Upper lobe of left lung (tissue), 6 donors: ENCODE results near the gene TBX15. TPM values are rescaled to one million over a fixed set of nuclear protein-coding genes. Genes with fewer than 3 reads are reported as not detected.
"Not testable (repeated sequence)": the region's sequence is repeated elsewhere in the genome, so short reads cannot be mapped to it uniquely, and the experiment has no call there.

Source experiments
- ATAC-seq, 2 donors: fragments of 200-7000 bp; cut with Tn5 transposase; one replicate each; pipeline ENCODE4 v1.9.1; 2022; ENCODE audit warnings: mild to moderate bottlenecking in 2 of 2, moderate library complexity in 2 of 2; ENCODE audit not compliant: low FRiP score in 2 of 2
- DNase-seq, 2 donors: peaks; one replicate each; pipeline ENCODE4 v3.0.0-alpha.2; 2019 to 2020
- H3K27ac ChIP-seq, 4 donors: fragments of 200-600 bp; sonication (generic); one replicate each; pipeline ENCODE4 v1.5.1; 2016 to 2019
- H3K27me3 ChIP-seq, 4 donors: fragments of 200-600 bp; sonication (generic); one replicate each; pipeline ENCODE4 v1.5.1; 2017 to 2019
- H3K36me3 ChIP-seq, 4 donors: fragments of 200-600 bp; sonication (generic); one replicate each; pipeline ENCODE4 v1.5.1; 2016 to 2019
- H3K4me1 ChIP-seq, 4 donors: fragments of 200-600 bp; sonication (generic); one replicate each; pipeline ENCODE4 v1.5.1; 2018 to 2019
- H3K4me3 ChIP-seq, 4 donors: fragments of 200-600 bp; sonication (generic); one replicate each; pipeline ENCODE4 v1.5.1; 2017 to 2019; ENCODE audit warnings: mild to moderate bottlenecking in 2 of 4, moderate library complexity in 1 of 4
- H3K9me3 ChIP-seq, 4 donors: fragments of 200-600 bp; sonication (generic); one replicate each; pipeline ENCODE4 v1.5.1; 2018 to 2019
- CTCF ChIP-seq, 6 experiments: fragments of 450-650 bp in 4 of 6; fragments of 200-600 bp in 2 of 6; sonication (generic) in 2 of 6; IDR thresholded peaks; one replicate each; pipeline ENCODE4 v1.5.1; 2016 to 2019; ENCODE audit warnings: antibody characterized with exemption in 6 of 6
- EP300 ChIP-seq, 4 donors: sonication (generic); formaldehyde crosslinking; IDR thresholded peaks; one replicate each; pipeline ENCODE4 v1.5.1; 2017; ENCODE audit warnings: antibody characterized with exemption in 4 of 4, control low read depth in 2 of 4
- POLR2A ChIP-seq, 4 donors: fragments of 450-650 bp; IDR thresholded peaks; one replicate each; pipeline ENCODE4 v1.5.1; 2016 to 2017; ENCODE audit warnings: antibody characterized with exemption in 4 of 4, mild to moderate bottlenecking in 2 of 4
- POLR2AphosphoS5 ChIP-seq, 2 donors: sonication (generic); formaldehyde crosslinking; IDR thresholded peaks; one replicate each; pipeline ENCODE4 v1.5.1; 2017; ENCODE audit warnings: antibody characterized with exemption in 2 of 2
- WGBS, 2 donors: methylation state at CpG; one replicate each; pipeline ENCODE4 v1.1.5; 2017 to 2018; 5-methylcytosine and 5-hydroxymethylcytosine counted together
- total RNA-seq, 6 donors: library from RNA; depleted of rRNA in 4 of 6; stranded (reverse); fragments of >200 nt in 4 of 6; gene quantifications; one replicate each; pipeline versions ENCODE4 v1.1.0 to v1.2.1, GENCODE V29; 2016 to 2021
- donor health status: DM: no; HTN: no; CAD: no; lungs with moderate emphysema.
- donor health status: DM: no; HTN: yes; CAD: no; lungs with severe emphysema.

TBX15 gene
- total RNA-seq, 6 donors from 2014 or later: 0.13 to 1.2 (median 0.39) TPM; not detected in 1

- Histone ChIP-seq H3K27ac (no peak overlapping the region), H3K36me3 (no peaks in the 10 kb centered on the region), H3K9me3 (no peaks in the 10 kb centered on the region), H3K4me3 (no peak overlapping the region), H3K27me3 (no peaks in the 10 kb centered on the region), H3K4me1 (no peaks in the 10 kb centered on the region)
- DNase-seq: no peak
- WGBS, 2 donors: 79 to 100% methylated on average over 1 of the region's 1 CpG
- no peak for ATAC-seq
- TF ChIP-seq POLR2A (IDR thresholded peaks at IDR 0.05): no peak
- TF ChIP-seq POLR2AphosphoS5 (IDR thresholded peaks at IDR 0.05): no peak
- TF ChIP-seq CTCF (IDR thresholded peaks at IDR 0.05): no peak
- no peak for TF ChIP-seq EP300 (IDR thresholded peaks at IDR 0.05)
Measured at GRCh38 chr1:118958937-118959631, 29.1 kb downstream of the TBX15 start.

GRCh38 chr1:118958140-118958539, 30.0 kb downstream of the TBX15 start:
- DNase-seq: no peak
- Histone ChIP-seq H3K27me3 (no peaks in the 10 kb centered on the region), H3K4me3 (no peak overlapping the region), H3K36me3 (no peaks in the 10 kb centered on the region), H3K9me3 (no peaks in the 10 kb centered on the region), H3K4me1 (no peaks in the 10 kb centered on the region), H3K27ac (no peak overlapping the region)
- TF ChIP-seq POLR2A (IDR thresholded peaks at IDR 0.05) (no peak), POLR2AphosphoS5 (IDR thresholded peaks at IDR 0.05) (no peak), CTCF (IDR thresholded peaks at IDR 0.05) (no peak), EP300 (IDR thresholded peaks at IDR 0.05) (no peak)
- WGBS, 2 donors: 82 to 90% methylated on average over 3 of the region's 3 CpGs
- no peak for ATAC-seq

GRCh38 chr1:118957579-118957978, 30.6 kb downstream of the TBX15 start:
- not testable (repeated sequence) for H3K27me3 ChIP-seq, H3K4me1 ChIP-seq, H3K36me3 ChIP-seq, ATAC-seq, H3K4me3 ChIP-seq, H3K27ac ChIP-seq, DNase-seq, H3K9me3 ChIP-seq
- 94 to 98% methylated on average over 7 of the region's 7 CpGs for WGBS, 2 donors

- H3K36me3 ChIP-seq: no peaks in the 10 kb centered on the region
- no peaks in the 10 kb centered on the region for H3K27me3 ChIP-seq
- no peak for ATAC-seq
- TF ChIP-seq POLR2AphosphoS5 (IDR thresholded peaks at IDR 0.05) (no peak), CTCF (IDR thresholded peaks at IDR 0.05) (no peak), POLR2A (IDR thresholded peaks at IDR 0.05) (no peak), EP300 (IDR thresholded peaks at IDR 0.05) (no peak)
- H3K27ac ChIP-seq: no peak overlapping the region
- WGBS, 2 donors: 73 to 82% methylated on average over 3 of the region's 3 CpGs
- no peaks in the 10 kb centered on the region for H3K9me3 ChIP-seq
- no peak for DNase-seq
- H3K4me1 ChIP-seq: no peaks in the 10 kb centered on the region
- no peak overlapping the region for H3K4me3 ChIP-seq
Measured at GRCh38 chr1:118954301-118954905, 33.7 kb downstream of the TBX15 start.

GRCh38 chr1:118951270-118951936, 36.7 kb downstream of the TBX15 start:
- no peaks in the 10 kb centered on the region for H3K36me3 ChIP-seq
- no peaks in the 10 kb centered on the region for H3K9me3 ChIP-seq
- no peaks in the 10 kb centered on the region for H3K27me3 ChIP-seq
- 73 to 95% methylated on average over 2 of the region's 2 CpGs for WGBS, 2 donors
- no peak for TF ChIP-seq EP300 (IDR thresholded peaks at IDR 0.05)
- no peak for TF ChIP-seq POLR2A (IDR thresholded peaks at IDR 0.05)
- TF ChIP-seq POLR2AphosphoS5 (IDR thresholded peaks at IDR 0.05): no peak
- no peak for TF ChIP-seq CTCF (IDR thresholded peaks at IDR 0.05)
- H3K4me1 ChIP-seq: no peaks in the 10 kb centered on the region
- DNase-seq (no peak), ATAC-seq (no peak)
- no peak overlapping the region for H3K4me3 ChIP-seq
- no peak overlapping the region for H3K27ac ChIP-seq
